MM.1S (cell line): ENCODE data around the gene AGK.

Experiments
- CTCF ChIP-seq: fragments of 300-600 bp; sonication (generic); IDR thresholded peaks from 2 replicates; pipeline ENCODE4 v1.5.1; 2016; ENCODE audit warnings: antibody characterized with exemption, low read length, mixed read lengths
- EZH2 ChIP-seq: fragments of 300-600 bp; sonication (generic); optimal IDR thresholded peaks from 2 replicates; pipeline ENCODE3; 2017; ENCODE audit warnings: low read depth, mild to moderate bottlenecking, antibody characterized with exemption, low read length, mixed read lengths

- no peak for TF ChIP-seq CTCF
- no peak for TF ChIP-seq EZH2
Measured at GRCh38 chr7:141515941-141516340, 35.3 kb upstream of the AGK start.
